NCI-H2107 (cell line): ENCODE results near the gene DAO.

Experiments
- DNase-seq: peaks from one replicate; lab custom pipeline; 2025; lab: John Stamatoyannopoulos, UW

Gene DAO

DNA sequence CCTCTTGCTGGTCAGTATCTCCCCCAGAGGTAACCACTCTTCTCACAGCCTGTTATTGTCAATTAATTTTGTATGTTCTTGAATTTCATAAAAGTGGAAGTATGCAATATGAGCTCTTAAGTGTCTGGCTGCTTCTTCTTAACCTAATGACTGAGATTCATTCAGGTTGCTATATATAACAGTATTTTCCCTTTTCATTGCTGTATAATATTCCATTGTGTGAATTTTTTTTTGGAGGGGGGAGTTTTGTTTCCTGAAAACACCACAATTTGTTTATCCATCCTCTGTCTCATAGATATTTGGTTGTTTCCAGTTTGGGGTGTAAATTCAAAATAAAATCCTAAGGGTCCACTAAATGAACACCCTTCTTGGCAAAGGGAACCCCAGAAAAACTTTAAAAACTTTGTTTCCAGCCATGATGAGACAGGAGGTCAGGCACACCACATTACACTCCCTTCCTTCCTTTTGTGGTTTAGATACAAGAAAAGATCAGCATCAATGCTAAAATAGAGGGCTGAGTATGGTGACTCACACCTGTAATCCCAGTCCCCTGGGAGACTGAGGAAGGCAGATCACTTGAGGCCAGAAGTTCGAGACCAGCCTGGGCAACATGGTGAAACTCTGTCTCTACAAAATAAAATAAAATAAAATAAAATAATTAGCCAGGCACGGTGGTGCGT is 4.1 kb upstream of the DAO start:
- DNase-seq: no peak

DNA sequence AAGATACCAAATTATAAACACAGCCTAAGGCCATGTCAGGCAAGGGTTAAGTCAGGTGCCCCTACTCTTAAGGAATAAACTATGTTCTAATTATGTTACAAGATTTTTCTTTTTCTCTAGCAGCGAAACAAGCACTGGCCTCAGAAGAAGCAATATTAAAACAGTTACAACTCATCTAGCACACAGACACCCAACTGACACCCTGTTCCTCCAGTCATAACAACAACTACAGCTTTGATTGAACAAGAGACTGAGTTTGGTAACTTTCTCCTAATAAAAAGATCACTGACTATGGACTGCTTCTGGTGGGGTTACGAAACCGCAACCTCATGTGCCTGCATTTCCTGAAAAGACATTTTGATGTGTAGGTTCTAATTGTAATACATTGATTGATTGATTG is 3.3 kb upstream of the DAO start:
- no peak for DNase-seq

DNA sequence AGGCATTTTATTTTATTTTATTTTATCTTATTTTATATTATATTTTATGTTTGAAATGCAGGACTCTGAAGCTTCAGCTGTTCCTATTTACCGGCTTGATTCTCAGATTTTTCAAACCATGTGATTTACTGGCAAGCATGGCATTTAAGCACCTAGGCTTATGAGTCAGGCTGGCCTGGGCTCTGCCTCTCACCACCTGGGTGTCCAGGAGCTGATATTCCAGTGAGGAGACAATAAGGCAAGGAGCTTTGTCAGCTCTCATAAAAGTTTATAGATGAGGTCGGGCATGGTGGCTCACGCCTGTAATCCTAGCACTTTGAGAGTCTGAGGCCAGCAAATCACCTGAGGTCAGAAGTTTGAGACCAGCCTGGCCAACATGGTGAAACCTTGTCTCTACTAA is 2.1 kb downstream of the DAO start:
- DNase-seq: no peak

DNA sequence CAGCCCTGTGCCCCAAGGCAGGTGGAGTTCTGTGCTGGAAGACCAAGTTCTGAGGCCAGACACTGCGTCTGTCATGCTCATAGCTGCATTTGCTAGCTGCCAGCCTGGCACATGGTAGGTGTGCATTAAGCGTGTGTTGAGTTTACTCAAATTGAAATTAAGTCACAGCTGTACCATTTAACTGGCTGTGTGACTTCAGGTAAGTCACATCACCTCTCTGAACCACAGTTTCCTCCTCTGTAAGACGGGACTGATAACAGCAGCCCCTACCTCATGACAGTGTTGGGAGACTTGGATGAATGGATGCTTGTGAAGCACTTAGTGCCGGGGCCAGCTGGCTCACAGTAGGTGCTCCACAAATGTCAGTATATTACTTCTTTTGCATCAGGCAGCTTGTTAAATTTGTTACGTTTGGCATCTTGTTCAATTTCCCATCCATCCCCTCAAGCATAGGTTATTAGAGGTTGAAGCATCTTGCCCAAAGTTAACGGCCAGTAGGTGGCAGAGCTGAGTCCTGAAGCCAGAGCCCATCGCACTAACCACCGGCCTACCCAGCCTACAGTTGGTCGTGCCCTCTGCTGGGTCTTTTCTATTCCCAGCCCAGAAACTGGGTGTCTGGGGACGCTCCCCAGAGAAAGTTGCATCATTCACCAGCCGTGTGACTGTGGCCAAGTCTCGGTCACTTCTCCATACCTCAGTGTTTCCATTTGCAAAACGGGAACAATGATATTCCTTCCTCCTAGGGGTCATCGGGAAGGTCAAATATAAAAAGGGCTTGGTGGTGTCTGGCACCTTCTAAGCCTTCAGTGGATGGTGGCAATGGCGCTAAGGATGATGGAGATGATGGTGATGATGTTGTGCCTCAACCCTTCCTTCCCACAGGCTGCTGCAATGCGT is 4.5 kb downstream of the DAO start:
- no peak for DNase-seq

DNA sequence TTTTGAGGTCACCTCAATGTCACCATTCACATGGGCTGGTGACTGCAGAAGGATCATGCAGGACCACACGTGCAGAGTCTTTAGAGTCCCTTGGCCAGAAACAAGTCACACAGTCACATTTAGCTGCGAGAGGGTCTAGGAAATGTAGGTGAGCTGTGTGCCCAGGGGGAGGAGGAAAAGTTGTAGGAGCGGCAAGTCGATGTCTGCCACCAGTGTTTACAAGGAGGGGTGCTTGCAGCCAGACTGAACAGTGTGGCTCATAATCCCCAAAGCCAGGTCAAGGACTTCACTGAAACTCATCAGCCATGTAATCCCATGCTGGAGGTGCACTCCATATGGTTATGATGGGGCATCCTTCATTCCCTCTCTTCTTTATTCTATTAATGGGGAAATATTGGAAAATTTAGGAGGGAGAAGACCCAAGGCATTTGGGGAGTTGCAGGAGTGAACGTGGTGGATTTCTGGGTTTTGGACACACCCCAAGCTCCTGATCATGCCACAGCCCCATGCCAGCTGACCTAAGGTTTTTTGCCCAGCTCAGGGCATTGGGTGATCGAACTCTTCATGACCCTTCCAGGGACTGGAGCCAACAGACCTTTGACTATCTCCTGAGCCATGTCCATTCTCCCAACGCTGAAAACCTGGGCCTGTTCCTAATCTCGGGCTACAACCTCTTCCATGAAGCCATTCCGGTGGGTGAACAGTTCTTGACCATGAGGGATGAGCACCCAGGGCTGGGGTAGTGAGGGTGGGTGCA is 7.2 kb downstream of the DAO start:
- DNase-seq: no peak

DNA sequence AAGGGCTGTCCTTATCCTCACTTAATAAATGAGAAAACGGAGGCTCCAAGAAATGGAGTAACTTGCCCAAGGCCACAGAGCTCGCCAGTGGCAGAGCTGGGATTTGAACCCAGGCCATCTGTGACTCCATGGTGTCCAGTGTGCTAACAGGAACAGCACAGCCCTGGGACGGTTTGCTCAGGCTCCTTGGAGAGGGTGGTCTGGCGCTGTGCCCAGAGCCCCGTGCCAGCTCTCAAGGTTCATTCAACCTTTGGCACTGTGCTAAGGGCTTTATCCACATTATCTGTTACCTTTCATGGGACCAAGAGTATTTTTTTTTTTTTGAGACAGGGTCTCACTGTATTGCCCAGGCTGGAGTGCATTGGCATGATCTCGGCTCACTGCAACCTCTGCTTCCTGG is 8.1 kb downstream of the DAO start:
- DNase-seq: no peak

DNA sequence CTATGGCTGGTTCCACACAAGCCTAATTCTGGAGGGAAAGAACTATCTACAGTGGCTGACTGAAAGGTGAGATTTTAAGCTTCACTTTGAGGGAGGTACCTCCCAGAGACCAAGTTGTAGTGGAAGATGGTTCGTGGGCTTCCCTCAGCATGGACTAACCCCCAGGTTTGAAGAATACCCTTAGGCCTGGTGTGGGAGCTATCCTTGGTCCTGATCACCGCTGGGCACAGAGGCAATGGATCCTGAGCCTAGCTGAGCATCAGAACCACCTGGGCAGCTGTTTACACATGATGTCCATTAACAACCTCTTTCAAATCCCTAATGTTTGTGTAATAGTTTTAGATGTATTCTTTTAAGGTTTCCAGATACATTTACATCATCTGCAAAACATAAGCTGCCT is 10.3 kb downstream of the DAO start:
- DNase-seq: no peak

DNA sequence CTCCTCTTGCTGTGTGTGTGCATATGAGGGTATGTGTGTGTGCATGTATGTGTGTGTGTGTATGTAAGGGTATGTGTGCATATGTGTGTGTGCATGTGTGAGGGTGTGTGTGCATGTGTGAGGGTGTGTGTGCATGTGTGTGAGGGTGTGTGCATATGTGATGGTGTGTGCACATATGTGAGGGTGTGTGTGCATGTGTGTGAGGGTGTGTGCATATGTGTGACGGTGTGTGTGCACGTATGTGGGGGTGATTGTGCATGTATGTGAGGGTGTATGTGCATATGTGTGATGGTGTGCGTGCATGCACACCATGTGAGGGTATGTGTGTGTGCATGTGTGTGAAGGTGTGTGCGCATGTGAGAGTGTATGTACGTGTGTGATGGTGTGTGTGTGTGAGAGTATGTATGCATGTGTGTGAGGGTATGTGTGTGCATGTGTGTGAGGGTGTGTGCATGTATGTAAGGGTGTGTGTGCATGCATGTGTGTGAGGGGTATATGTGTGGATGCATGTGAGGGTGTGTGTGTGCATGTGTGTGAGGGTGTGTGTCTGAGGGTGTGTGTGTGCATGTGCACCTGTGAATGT is 15.4 kb downstream of the DAO start:
- DNase-seq: no peak

DNA sequence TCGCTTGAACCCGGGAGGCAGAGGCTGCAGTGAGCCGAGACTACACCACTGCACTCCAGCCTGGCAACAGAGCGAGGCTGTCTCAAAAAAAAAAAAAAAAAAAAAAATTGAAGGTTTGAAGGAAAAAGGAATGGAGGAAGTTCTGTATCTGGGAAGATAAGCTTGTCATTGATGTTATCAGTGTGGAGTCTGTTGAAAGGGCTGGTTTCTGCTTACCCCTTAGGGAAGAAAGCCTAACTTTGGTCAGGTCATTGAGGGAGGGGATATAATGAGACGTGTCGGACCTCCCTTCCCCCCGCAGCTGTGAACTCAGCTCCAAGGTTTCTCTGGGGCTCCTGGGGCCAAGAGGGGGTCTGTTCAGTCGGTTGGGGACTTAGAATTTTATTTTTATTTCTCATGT is 16.4 kb downstream of the DAO start:
- no peak for DNase-seq

DNA sequence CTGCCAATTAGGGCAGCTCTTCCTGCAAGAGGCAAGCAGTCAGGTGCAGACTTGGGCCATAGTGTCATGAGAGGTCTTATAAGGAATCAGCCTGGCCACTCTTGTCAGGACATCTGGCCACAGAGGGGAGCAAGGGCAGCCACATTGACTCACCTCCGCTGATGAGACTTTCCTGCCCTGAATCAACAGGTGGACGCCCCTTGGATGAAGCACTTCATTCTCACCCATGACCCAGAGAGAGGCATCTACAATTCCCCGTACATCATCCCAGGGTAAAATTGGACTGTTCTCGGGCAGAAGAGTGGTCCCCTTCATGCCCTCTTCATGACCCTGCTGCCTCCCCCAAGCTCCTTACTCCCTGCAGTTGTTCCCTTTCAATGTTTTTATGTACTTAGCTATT is 16.9 kb downstream of the DAO start:
- DNase-seq: no peak

DNA sequence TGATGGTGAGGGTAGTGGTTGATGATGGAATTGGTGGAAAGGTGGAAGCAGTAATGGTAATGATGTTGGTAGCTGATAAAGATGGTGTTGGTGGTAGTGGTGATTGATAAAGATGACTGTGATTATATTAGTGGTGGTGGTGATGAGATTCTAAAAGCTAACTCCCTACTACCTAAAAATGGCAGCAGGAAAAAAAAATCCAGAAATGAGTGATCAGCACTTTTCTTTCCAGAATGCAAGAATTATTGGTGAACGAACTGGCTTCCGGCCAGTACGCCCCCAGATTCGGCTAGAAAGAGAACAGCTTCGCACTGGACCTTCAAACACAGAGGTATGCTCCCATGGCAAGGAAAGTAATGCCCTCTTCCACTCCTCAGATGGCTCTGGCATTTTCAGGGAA is 19.3 kb downstream of the DAO start:
- DNase-seq: no peak

DNA sequence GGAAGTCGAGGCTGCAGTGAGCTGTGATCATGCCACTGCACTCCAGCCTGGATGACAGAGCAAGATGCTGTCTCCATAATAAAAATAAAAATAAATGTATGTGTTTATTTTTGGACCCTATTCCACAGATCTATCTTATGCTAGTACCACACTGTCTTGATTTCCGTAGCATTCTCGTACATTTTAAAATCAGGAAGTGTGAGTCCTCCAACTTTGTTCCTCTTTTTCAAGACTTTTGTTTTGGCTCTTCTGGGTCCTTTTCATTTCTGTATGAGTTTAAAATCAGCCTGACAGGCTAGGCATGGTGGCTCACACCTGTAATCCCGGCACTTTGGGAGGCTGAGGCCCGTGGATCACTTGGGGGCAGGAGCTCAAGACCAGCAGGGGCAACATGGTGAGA is 25.8 kb downstream of the DAO start:
- no peak for DNase-seq

DNA sequence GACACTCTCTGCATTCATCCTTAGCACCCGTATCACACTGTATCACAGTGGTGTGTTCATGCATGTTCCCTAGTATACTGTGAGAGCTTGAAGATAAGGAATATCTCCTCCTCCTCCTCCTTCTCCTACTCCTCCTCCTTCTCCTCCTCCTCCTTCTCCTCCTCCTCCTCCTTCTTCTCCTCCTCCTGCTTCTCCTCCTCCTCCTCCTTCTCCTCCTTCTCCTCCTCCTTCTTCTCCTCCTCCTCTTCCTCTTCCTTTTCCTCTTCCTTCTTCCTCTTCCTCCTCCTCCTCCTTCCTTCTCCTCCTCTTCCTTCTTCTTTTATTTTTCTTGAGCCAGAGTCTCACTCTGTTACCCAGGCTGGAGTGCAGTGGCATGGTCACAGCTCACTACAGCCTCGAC is 27.1 kb downstream of the DAO start:
- DNase-seq: no peak

DNA sequence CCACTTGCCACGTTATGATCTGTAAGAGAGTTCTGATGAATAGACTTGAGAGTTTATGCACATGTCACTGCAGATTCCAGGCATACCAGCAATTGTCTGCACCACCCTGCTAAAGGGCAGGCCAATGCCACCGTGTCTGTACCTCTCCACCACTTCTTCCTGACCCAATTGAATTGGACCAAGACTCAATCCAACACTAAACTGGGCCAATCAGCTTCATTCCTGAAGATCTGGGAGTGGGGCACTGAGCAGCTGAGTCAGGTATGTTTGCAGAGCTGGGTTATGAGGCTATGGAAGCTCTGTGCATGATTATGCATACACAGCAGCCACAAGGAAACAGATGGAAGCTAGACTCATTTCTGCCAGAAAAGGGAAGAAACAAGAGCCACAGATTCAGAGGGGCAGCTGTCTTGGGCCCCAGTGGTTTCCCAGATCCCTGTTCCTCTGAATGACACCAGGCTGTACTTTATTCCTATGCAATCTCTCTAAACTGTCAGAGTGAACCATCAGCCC is 28.0 kb downstream of the DAO start:
- DNase-seq: no peak

DNA sequence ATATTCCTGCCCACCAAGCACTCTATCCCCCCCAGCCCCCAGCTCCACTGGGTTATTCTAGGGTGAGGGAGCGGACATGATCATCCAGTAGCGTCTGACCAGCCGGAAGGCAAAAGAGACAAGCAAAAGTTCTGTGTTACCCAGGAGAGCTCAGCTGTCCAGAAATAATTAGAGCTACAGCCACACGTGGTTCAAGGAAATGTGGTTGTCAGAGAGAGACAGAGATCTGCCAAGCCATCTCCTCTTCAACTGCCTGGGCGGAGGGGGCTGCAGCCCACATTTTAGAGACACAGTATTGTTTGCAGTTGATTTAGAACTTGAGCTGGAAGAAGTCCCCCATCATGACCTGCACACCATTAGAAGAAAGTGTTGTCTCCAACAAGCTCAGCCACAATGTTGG is 30.4 kb downstream of the DAO start:
- DNase-seq: no peak

DNA sequence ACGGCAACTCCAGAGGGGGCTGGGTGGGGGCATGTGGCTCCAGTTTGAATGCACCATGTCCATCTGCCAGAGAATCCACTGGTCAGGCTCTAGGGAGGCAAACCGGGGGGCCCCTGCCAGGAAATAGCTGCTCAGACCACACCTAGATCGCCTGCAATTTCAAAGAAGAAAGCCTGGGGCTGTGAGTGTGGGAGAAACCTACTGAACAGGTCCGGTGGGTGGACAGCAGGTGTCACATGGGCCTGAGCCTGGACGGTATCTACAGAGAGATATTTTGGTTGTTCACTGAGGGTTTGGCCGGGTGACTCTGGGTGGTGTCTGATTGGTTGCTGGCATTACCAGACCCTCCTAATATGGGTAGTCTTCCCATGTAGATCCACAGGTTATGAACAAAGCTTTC is 32.0 kb downstream of the DAO start:
- DNase-seq: no peak

DNA sequence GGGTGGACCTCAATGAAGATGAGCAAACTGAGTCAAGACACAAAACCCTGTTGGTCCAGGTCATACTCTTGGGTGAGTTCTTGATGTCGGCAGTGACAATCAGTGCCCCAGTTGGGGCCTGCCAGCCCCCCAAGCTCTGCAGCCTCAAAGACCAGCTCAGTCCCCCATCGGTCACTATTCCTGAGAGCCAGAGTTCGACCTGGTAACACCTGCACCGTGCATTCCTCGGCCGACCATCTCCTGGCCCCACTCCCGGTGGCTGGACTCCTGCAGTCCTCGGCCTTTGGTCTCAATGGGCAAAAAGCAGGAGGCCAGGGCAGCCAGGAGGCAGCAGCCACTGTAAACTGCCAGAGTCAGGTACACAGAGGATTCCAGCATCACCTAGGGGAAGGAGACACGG is 32.5 kb downstream of the DAO start:
- no peak for DNase-seq

DNA sequence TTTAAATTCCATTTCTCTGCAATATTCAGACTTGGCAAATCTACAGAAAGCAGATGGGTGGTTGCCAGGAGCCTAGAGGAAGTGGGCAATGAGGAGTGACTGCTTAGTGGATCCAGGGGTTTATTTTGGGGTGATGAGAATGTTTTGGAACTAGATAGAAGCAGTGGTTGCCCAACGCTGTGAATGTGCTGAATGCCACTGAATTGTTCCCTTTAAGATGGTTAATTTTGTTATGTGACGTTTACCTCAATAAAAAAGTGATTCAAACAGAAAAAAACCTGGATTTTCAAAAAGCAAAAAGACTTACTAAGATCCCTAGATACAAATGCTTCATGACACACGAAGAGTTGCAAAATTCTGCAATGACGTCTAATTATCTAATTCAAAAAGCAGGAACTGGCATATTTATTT is 34.2 kb downstream of the DAO start:
- DNase-seq: no peak

DNA sequence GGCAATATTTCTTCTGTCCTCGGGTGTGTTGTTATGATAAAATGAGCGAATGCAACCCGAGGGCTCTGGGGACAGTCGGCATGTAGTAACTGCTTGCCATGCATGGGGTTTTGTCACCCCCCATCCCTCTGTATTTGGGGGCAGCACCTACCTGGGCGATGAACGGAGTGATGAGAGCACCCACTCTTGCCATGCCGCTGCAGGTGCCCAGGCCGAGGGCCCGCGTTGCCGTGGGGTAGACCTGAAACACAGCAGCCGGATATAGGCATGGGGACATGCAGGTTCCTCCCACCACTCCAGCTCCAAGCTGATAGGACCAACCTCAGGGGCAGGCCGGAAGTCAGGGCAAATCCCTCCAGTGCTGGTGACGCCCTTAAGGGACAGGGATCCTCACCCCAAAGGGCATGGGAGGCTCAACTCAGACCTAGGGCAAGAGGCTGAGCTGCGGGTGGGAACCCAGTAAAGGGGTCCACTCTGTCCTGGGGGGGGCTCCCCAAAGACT is 35.8 kb downstream of the DAO start:
- no peak for DNase-seq

DNA sequence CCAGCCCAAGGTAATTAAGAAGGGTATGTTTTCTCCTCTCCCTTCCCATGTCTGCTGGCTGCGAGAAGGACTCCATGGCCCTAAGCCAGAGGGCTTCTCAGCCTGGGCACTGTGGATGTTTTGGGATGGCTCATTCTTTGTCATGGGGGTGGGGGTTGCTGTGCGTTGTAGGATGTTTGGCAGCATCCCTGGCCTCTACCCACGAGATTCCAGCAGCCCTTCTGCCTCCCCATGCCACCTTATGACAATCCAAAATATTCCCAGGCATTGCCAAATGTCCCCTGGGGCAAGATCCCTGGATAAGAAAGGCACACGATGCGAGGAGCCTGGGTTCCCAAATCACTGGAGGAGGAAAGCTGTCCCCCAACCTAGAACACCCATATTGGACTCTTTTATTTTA is 36.4 kb downstream of the DAO start:
- no peak for DNase-seq

DNA sequence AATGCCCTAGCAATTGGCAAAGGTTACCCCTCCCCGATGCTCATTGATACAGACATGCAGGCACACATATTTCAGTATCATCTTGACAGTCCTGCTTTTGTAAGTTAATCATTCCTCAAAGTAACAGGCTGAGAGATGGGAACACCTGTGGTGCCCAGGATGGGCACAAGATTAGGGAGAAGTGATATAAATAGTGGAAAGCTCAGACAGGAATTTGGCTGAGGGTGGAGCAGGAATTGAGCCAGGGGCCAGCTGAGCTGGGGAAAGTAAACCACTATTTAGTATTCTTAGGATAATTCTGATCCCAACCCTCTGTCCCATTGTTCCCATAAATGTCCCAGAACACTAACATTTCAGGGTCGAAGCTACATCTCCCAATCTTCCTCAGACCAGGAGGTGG is 38.3 kb downstream of the DAO start:
- no peak for DNase-seq

DNA sequence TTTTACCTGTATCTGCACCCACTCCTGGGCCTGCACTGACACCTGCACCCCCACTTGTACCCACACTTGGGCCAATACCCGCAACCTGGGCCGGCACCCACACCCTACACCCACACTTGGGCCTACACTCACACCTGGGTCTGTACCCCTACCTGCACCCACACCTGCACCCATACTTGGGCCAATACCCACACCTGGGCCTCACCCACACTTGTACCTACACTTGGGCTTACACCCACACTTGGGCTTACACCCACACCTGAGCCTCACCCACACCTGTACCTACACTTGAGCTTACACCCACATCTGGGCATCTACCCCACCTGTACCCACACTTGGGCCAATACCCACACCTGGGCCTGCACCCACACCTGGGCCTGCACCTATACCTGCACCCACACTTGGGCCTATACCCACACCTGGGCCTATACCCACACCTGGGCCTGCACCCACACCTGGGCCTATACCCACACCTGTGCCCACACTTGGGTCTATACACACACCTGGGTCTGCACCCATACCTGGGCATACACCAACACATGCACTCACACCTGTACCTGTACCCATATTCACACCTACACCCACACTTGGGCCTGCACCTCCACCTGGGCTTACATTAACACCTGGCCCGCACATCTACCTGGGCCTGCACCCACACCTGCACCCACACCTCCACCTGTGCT is 39.2 kb downstream of the DAO start:
- no peak for DNase-seq
